ENCODE data around the gene SFMBT2.

The SFMBT2 gene

DNA sequence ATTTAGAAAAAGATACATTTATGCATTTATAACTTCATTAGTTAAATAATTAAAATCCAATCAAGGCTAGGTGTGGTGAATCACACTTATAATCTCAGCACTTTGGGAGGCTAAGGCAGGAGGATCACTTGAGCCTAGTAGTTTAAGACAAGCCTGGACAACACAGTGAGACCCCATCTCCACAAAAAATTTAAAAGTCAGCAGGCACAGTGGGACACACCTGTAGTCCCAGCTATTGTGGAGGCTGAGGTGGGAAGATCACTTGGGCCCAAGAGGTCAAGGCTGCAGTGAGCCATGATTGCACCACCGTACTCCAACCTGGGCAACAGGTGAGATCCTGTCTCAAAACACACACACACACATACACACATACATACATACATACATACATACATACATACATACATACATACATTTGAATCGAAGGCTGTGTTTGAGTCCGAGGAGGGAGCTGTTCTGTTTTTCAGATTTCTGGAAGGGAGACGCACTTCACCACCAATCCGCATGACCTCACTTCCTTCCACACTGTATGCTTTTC lies 30.1 kb downstream of the SFMBT2 start:
- no peak overlapping the region for H3K4me3 ChIP-seq (ENCODE audit: low read depth, low read length)
- no peak overlapping the region for H4K91ac ChIP-seq (ENCODE audit: low read depth, low read length)
- no peak overlapping the region for H2BK5ac ChIP-seq (ENCODE audit: low read depth, low read length, poor library complexity)
- H3K27me3 ChIP-seq (ENCODE audit: insufficient read depth, low read length): no peaks in the 10 kb centered on the region
- H4K12ac ChIP-seq (ENCODE audit: low read depth, low read length): no peak overlapping the region
- H3K9me3 ChIP-seq (ENCODE audit: insufficient read depth, low read depth, low read length): peaks cover 2% of the 10 kb centered on the region
- no peak overlapping the region for H3K27ac ChIP-seq (ENCODE audit: low read depth, low read length)
- no peaks in the 10 kb centered on the region for H3K79me2 ChIP-seq (ENCODE audit: control insufficient read depth, insufficient read depth, low read length, poor library complexity)
- H3K4me2 ChIP-seq (ENCODE audit: low read length): no peak overlapping the region
- H4K8ac ChIP-seq (ENCODE audit: low read depth, low read length): no peak overlapping the region
- peaks cover 0 to 2% of the 10 kb centered on the region in 2 experiments for H3K4me1 ChIP-seq (ENCODE audit: control insufficient read depth in 1 of 2, insufficient read depth in 2 of 2, low read length in 2 of 2)
- H3K23ac ChIP-seq (ENCODE audit: low read length): no peak overlapping the region
- no peak overlapping the region for H2BK120ac ChIP-seq (ENCODE audit: insufficient read depth, low read length, poor library complexity)
- no peak overlapping the region for H3K14ac ChIP-seq (ENCODE audit: low read length)
- no peak overlapping the region for H3K9ac ChIP-seq (ENCODE audit: low read length)
- peaks cover 2 to 5% of the 10 kb centered on the region in 2 experiments for H3K36me3 ChIP-seq (ENCODE audit: control insufficient read depth in 1 of 2, insufficient read depth in 2 of 2, low read length in 2 of 2)
- H3K4ac ChIP-seq (ENCODE audit: low read depth, low read length): no peak overlapping the region
- no peak overlapping the region for H2AFZ ChIP-seq (ENCODE audit: insufficient read depth, low read length, poor library complexity)
- WGBS (ENCODE audit: extremely low coverage, insufficient coverage, insufficient read length): no CpG with 5 or more reads among the region's 5 CpGs
- no peak overlapping the region for H2AK5ac ChIP-seq (ENCODE audit: low read length)
- no peak overlapping the region for H3K18ac ChIP-seq (ENCODE audit: low read length)
- DNase-seq: no peak
- no peak overlapping the region for H2BK12ac ChIP-seq (ENCODE audit: low read length)
- no peaks in the 10 kb centered on the region for H3K79me1 ChIP-seq (ENCODE audit: low read length)

- Histone ChIP-seq H3K23ac (ENCODE audit: low read length) (no peak overlapping the region), H3K27me3 (ENCODE audit: insufficient read depth, low read length) (no peaks in the 10 kb centered on the region), H3K27ac (ENCODE audit: low read depth, low read length) (no peak overlapping the region), H3K18ac (ENCODE audit: low read length) (no peak overlapping the region), H2AFZ (ENCODE audit: insufficient read depth, low read length, poor library complexity) (no peak overlapping the region), H3K4me2 (ENCODE audit: low read length) (no peak overlapping the region), H4K91ac (ENCODE audit: low read depth, low read length) (no peak overlapping the region), H2BK5ac (ENCODE audit: low read depth, low read length, poor library complexity) (no peak overlapping the region), H3K79me1 (ENCODE audit: low read length) (no peaks in the 10 kb centered on the region), H4K8ac (ENCODE audit: low read depth, low read length) (no peak overlapping the region), H4K12ac (ENCODE audit: low read depth, low read length) (no peak overlapping the region), H3K4me3 (ENCODE audit: low read depth, low read length) (peak overlapping the region; percentile 25), H3K4ac (ENCODE audit: low read depth, low read length) (no peak overlapping the region), H3K9me3 (ENCODE audit: insufficient read depth, low read depth, low read length) (peaks cover 2% of the 10 kb centered on the region), H2BK12ac (ENCODE audit: low read length) (no peak overlapping the region), H3K79me2 (ENCODE audit: control insufficient read depth, insufficient read depth, low read length, poor library complexity) (no peaks in the 10 kb centered on the region), H3K9ac (ENCODE audit: low read length) (peak overlapping the region; percentile 43), H2AK5ac (ENCODE audit: low read length) (no peak overlapping the region), H3K14ac (ENCODE audit: low read length) (no peak overlapping the region), H3K4me1 (ENCODE audit: control insufficient read depth in 1 of 2, insufficient read depth in 2 of 2, low read length in 2 of 2) (peaks cover 2 to 4% of the 10 kb centered on the region in 2 experiments), H3K36me3 (ENCODE audit: control insufficient read depth in 1 of 2, insufficient read depth in 2 of 2, low read length in 2 of 2) (peaks cover 2 to 5% of the 10 kb centered on the region in 2 experiments), H2BK120ac (ENCODE audit: insufficient read depth, low read length, poor library complexity) (no peak overlapping the region)
- no CpG with 5 or more reads among the region's 8 CpGs for WGBS (ENCODE audit: extremely low coverage, insufficient coverage, insufficient read length)
- DNase-seq: no peak
These were observed 32.0 kb downstream of the SFMBT2 start for GRCh38 chr10:7378602-7379403.

DNA sequence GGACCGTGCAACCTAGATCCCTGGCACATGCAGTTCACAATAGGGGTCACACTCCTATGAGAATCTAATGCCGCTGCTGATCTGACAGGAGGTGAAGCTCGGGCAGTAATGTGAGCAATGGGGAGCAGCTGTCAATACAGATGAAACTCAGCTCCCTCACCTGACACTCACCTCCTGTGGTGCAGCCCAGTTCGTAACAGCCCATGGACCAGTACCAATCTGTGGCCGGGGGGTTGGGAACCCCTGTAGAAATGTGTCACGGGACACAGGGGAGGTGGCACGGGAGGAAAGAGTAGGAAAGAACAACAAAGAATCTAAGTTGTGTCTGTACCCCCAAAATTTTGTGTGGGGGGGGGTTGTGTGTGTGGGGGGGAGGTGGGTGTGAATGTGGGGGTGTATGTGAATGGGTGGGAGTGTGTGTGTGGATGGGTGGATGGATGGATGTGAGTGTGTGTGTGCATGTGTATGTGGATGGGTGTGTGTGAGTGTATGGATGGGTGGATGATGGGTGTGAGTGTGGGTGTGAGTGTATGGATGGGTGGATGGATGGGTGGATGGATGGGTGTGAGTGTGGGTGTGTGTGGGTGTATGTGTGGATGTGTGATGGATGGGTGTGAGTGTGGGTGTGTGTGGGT lies 33.1 kb downstream of the SFMBT2 start:
- DNase-seq: no peak
- Histone ChIP-seq H3K4ac (ENCODE audit: low read depth, low read length) (no peak overlapping the region), H2BK5ac (ENCODE audit: low read depth, low read length, poor library complexity) (no peak overlapping the region), H3K27me3 (ENCODE audit: insufficient read depth, low read length) (no peaks in the 10 kb centered on the region), H4K12ac (ENCODE audit: low read depth, low read length) (no peak overlapping the region), H3K4me1 (ENCODE audit: control insufficient read depth in 1 of 2, insufficient read depth in 2 of 2, low read length in 2 of 2) (peaks cover 2 to 4% of the 10 kb centered on the region in 2 experiments), H3K27ac (ENCODE audit: low read depth, low read length) (no peak overlapping the region), H2BK120ac (ENCODE audit: insufficient read depth, low read length, poor library complexity) (no peak overlapping the region), H3K4me2 (ENCODE audit: low read length) (no peak overlapping the region), H3K79me1 (ENCODE audit: low read length) (no peaks in the 10 kb centered on the region), H2BK12ac (ENCODE audit: low read length) (no peak overlapping the region), H2AK5ac (ENCODE audit: low read length) (no peak overlapping the region), H3K14ac (ENCODE audit: low read length) (no peak overlapping the region), H4K91ac (ENCODE audit: low read depth, low read length) (no peak overlapping the region), H3K36me3 (ENCODE audit: control insufficient read depth in 1 of 2, insufficient read depth in 2 of 2, low read length in 2 of 2) (peaks cover 2 to 5% of the 10 kb centered on the region in 2 experiments), H3K79me2 (ENCODE audit: control insufficient read depth, insufficient read depth, low read length, poor library complexity) (no peaks in the 10 kb centered on the region), H3K23ac (ENCODE audit: low read length) (no peak overlapping the region), H4K8ac (ENCODE audit: low read depth, low read length) (no peak overlapping the region), H2AFZ (ENCODE audit: insufficient read depth, low read length, poor library complexity) (no peak overlapping the region), H3K4me3 (ENCODE audit: low read depth, low read length) (no peak overlapping the region), H3K9ac (ENCODE audit: low read length) (no peak overlapping the region), H3K9me3 (ENCODE audit: insufficient read depth, low read depth, low read length) (peaks cover 2% of the 10 kb centered on the region), H3K18ac (ENCODE audit: low read length) (no peak overlapping the region)
- no CpG with 5 or more reads among the region's 7 CpGs for WGBS (ENCODE audit: extremely low coverage, insufficient coverage, insufficient read length)

GRCh38 chr10:7374795-7375194 lies 36.0 kb downstream of the SFMBT2 start:
- no peak overlapping the region for H2BK12ac ChIP-seq (ENCODE audit: low read length)
- no peak for DNase-seq
- no CpG with 5 or more reads among the region's 5 CpGs for WGBS (ENCODE audit: extremely low coverage, insufficient coverage, insufficient read length)
- no peak overlapping the region for H3K27ac ChIP-seq (ENCODE audit: low read depth, low read length)
- no peak overlapping the region for H3K18ac ChIP-seq (ENCODE audit: low read length)
- H4K91ac ChIP-seq (ENCODE audit: low read depth, low read length): no peak overlapping the region
- H3K4ac ChIP-seq (ENCODE audit: low read depth, low read length): no peak overlapping the region
- H3K27me3 ChIP-seq (ENCODE audit: insufficient read depth, low read length): no peaks in the 10 kb centered on the region
- peaks cover 2% of the 10 kb centered on the region for H3K9me3 ChIP-seq (ENCODE audit: insufficient read depth, low read depth, low read length)
- H3K36me3 ChIP-seq (ENCODE audit: control insufficient read depth in 1 of 2, insufficient read depth in 2 of 2, low read length in 2 of 2): peaks cover 0 to 5% of the 10 kb centered on the region in 2 experiments
- no peak overlapping the region for H3K9ac ChIP-seq (ENCODE audit: low read length)
- no peak overlapping the region for H2AFZ ChIP-seq (ENCODE audit: insufficient read depth, low read length, poor library complexity)
- H3K4me3 ChIP-seq (ENCODE audit: low read depth, low read length): no peak overlapping the region
- H4K8ac ChIP-seq (ENCODE audit: low read depth, low read length): no peak overlapping the region
- H3K79me2 ChIP-seq (ENCODE audit: control insufficient read depth, insufficient read depth, low read length, poor library complexity): no peaks in the 10 kb centered on the region
- H3K4me2 ChIP-seq (ENCODE audit: low read length): no peak overlapping the region
- no peak overlapping the region for H3K14ac ChIP-seq (ENCODE audit: low read length)
- H3K4me1 ChIP-seq (ENCODE audit: control insufficient read depth in 1 of 2, insufficient read depth in 2 of 2, low read length in 2 of 2): peaks cover 2 to 4% of the 10 kb centered on the region in 2 experiments
- H2BK5ac ChIP-seq (ENCODE audit: low read depth, low read length, poor library complexity): no peak overlapping the region
- no peak overlapping the region for H2BK120ac ChIP-seq (ENCODE audit: insufficient read depth, low read length, poor library complexity)
- no peaks in the 10 kb centered on the region for H3K79me1 ChIP-seq (ENCODE audit: low read length)
- no peak overlapping the region for H4K12ac ChIP-seq (ENCODE audit: low read depth, low read length)
- no peak overlapping the region for H3K23ac ChIP-seq (ENCODE audit: low read length)
- no peak overlapping the region for H2AK5ac ChIP-seq (ENCODE audit: low read length)

Measured in trophoblast cell (in vitro differentiated cells and primary cell).